GM13976 (cell line): ENCODE measurements around the gene OR56B1.
"Not testable (repeated sequence)": the region's sequence is repeated elsewhere in the genome, so short reads cannot be mapped to it uniquely, and the experiment has no call there.

Experiments
- DNase-seq: peaks from one replicate; pipeline ENCODE4 v3.0.0; 2012; ENCODE audit warnings: low spot score
- CTCF ChIP-seq: IDR thresholded peaks from 2 replicates; pipeline ENCODE4 v1.5.1; 2012; ENCODE audit warnings: borderline replicate concordance, mild to moderate bottlenecking; ENCODE audit not compliant: insufficient read depth; ENCODE audit errors: extremely low read depth, missing control alignments, control extremely low read depth
- in situ Hi-C: fragments of 300-500 bp; cut with MboI; formaldehyde crosslinking; loops from one replicate; pipeline ENCODE4 v1.12.0; 2022; ENCODE audit warnings: low sequenced_read_pairs, mixed read lengths, inconsistent platforms; ENCODE audit not compliant: unreplicated experiment

OR56B1 gene

GRCh38 chr11:5736396-5736795, at the start of gene OR56B1:
OR56B1 (plus strand) TSS chr11:5736448; CDS start chr11:5736517, 69 bp downstream.
- no peak for DNase-seq
- no peak for TF ChIP-seq CTCF
- in situ Hi-C loops, result no loop called here

GRCh38 chr11:5688482-5688881, 47.8 kb upstream of the OR56B1 start:
- DNase-seq, result no peak
- no peak for TF ChIP-seq CTCF
- in situ Hi-C loops, result no loop called here

GRCh38 chr11:5689551-5689983, 46.7 kb upstream of the OR56B1 start, which contains the start of gene TRIM22:
TRIM22 (plus strand) TSS chr11:5689790; CDS start chr11:5696233, 6,443 bp downstream.
- no peak for TF ChIP-seq CTCF
- in situ Hi-C loops, result no loop called here
- peak; percentile 74 for DNase-seq

- DNase-seq, result no peak
- in situ Hi-C loops, result no loop called here
- TF ChIP-seq CTCF, result no peak
Observed at GRCh38 chr11:5690216-5690615, 46.0 kb upstream of the OR56B1 start.

- DNase-seq, result no peak
- no peak for TF ChIP-seq CTCF
- in situ Hi-C loops, result no loop called here
Observed at GRCh38 chr11:5690736-5691135, 45.5 kb upstream of the OR56B1 start.

- DNase-seq, in situ Hi-C loops: not testable (repeated sequence)
Observed at GRCh38 chr11:5691238-5691963, 44.8 kb upstream of the OR56B1 start.

- TF ChIP-seq CTCF, result no peak
- in situ Hi-C loops, result no loop called here
- no peak for DNase-seq
Observed at GRCh38 chr11:5691964-5692361, 44.3 kb upstream of the OR56B1 start.
